Body of pancreas (tissue), 4 donors: Measurements from ENCODE around the gene BTBD3.

Experiments
- CTCF ChIP-seq, 7 experiments: fragments of 450-650 bp in 4 of 7; fragments of 200-600 bp in 3 of 7; sonication (generic) in 3 of 7; IDR thresholded peaks; one replicate each; pipeline ENCODE4 v1.5.1; 2016 to 2019; ENCODE audit warnings: antibody characterized with exemption in 7 of 7
- POLR2A ChIP-seq, 3 donors: fragments of 450-650 bp; IDR thresholded peaks; one replicate each; pipeline ENCODE4 v1.6.1; 2016; ENCODE audit warnings: antibody characterized with exemption in 3 of 3, mild to moderate bottlenecking in 2 of 3

- TF ChIP-seq CTCF (IDR thresholded peaks at IDR 0.05) (no peak), POLR2A (IDR thresholded peaks at IDR 0.05) (no peak)
Observed at GRCh38 chr20:11924923-11925322, 7.2 kb downstream of the BTBD3 start.
